ENCODE data around the gene SUPT4H1.

SUPT4H1 gene

GRCh38 chr17:58317421-58318064, 34.5 kb downstream of the SUPT4H1 start:
- DNase-seq (ENCODE audit: low spot score), result no peak

GRCh38 chr17:58316260-58316960, 35.6 kb downstream of the SUPT4H1 start:
- DNase-seq (ENCODE audit: low spot score), result no peak

- no peak for DNase-seq (ENCODE audit: low spot score)
Observed at GRCh38 chr17:58315750-58316149, 36.3 kb downstream of the SUPT4H1 start.

- no peak for DNase-seq (ENCODE audit: low spot score)
Observed at GRCh38 chr17:58315281-58315711, 36.7 kb downstream of the SUPT4H1 start.

GRCh38 chr17:58314706-58315015, 37.3 kb downstream of the SUPT4H1 start:
- DNase-seq (ENCODE audit: low spot score), result no peak

- no peak for DNase-seq (ENCODE audit: low spot score)
Observed at GRCh38 chr17:58313815-58314705, 37.9 kb downstream of the SUPT4H1 start.

- DNase-seq (ENCODE audit: low spot score), result no peak
Observed at GRCh38 chr17:58312829-58313228, 39.2 kb downstream of the SUPT4H1 start.

GRCh38 chr17:58312021-58312630, 39.9 kb downstream of the SUPT4H1 start:
- DNase-seq (ENCODE audit: low spot score), result no peak

GRCh38 chr17:58311429-58311894, 40.5 kb downstream of the SUPT4H1 start:
- DNase-seq (ENCODE audit: low spot score), result no peak

- DNase-seq (ENCODE audit: low spot score), result no peak
Observed at GRCh38 chr17:58310511-58311428, 41.2 kb downstream of the SUPT4H1 start.

GRCh38 chr17:58309918-58310259, 42.1 kb downstream of the SUPT4H1 start:
- DNase-seq (ENCODE audit: low spot score), result no peak

- no peak for DNase-seq (ENCODE audit: low spot score)
Observed at GRCh38 chr17:58308985-58309917, 42.8 kb downstream of the SUPT4H1 start.

- no peak for DNase-seq (ENCODE audit: low spot score)
Observed at GRCh38 chr17:58308173-58308984, 43.6 kb downstream of the SUPT4H1 start.

- DNase-seq (ENCODE audit: low spot score), result no peak
Observed at GRCh38 chr17:58307468-58308172, 44.4 kb downstream of the SUPT4H1 start.

- no peak for DNase-seq (ENCODE audit: low spot score)
Observed at GRCh38 chr17:58306131-58306951, 45.7 kb downstream of the SUPT4H1 start.

- DNase-seq (ENCODE audit: low spot score), result no peak
Observed at GRCh38 chr17:58305626-58306025, 46.4 kb downstream of the SUPT4H1 start.

GRCh38 chr17:58304750-58305486, 47.1 kb downstream of the SUPT4H1 start:
- DNase-seq (ENCODE audit: low spot score), result no peak

Measured in putamen (tissue), 1 donor.